DMS153 treated with DMSO at 0.1 percent for 48 hours (cell line): Measurements from ENCODE around the gene S1PR3.

ENCODE experiments used
- DNase-seq: peaks from one replicate; lab custom pipeline; 2025; ENCODE audit not compliant: unreplicated experiment; lab: John Stamatoyannopoulos, UW

S1PR3 gene

GRCh38 chr9:89008055-89008743, 16.9 kb downstream of the S1PR3 start:
- DNase-seq: no peak

GRCh38 chr9:89008744-89009545, 17.7 kb downstream of the S1PR3 start:
- DNase-seq: no peak

GRCh38 chr9:89009546-89009840, 18.2 kb downstream of the S1PR3 start:
- DNase-seq: no peak

- no peak for DNase-seq
Observed at GRCh38 chr9:89010056-89010455, 18.8 kb downstream of the S1PR3 start.

GRCh38 chr9:89010526-89011111, 19.4 kb downstream of the S1PR3 start:
- no peak for DNase-seq

GRCh38 chr9:89011683-89012082, 20.4 kb downstream of the S1PR3 start:
- DNase-seq: no peak

- no peak for DNase-seq
Observed at GRCh38 chr9:89012294-89013042, 21.2 kb downstream of the S1PR3 start.

- DNase-seq: no peak
Observed at GRCh38 chr9:89013660-89014059, 22.4 kb downstream of the S1PR3 start.

GRCh38 chr9:89014153-89014552, 22.9 kb downstream of the S1PR3 start:
- no peak for DNase-seq

- DNase-seq: no peak
Observed at GRCh38 chr9:89015336-89015735, 24.1 kb downstream of the S1PR3 start.

- DNase-seq: no peak
Observed at GRCh38 chr9:89020754-89021153, 29.5 kb downstream of the S1PR3 start.

- no peak for DNase-seq
Observed at GRCh38 chr9:89021154-89021803, 30.0 kb downstream of the S1PR3 start.

GRCh38 chr9:89022001-89022759, 30.9 kb downstream of the S1PR3 start:
- DNase-seq: no peak

GRCh38 chr9:89022902-89023301, 31.6 kb downstream of the S1PR3 start:
- no peak for DNase-seq

GRCh38 chr9:89023740-89024139, 32.5 kb downstream of the S1PR3 start:
- DNase-seq: no peak

GRCh38 chr9:89024727-89025126, 33.5 kb downstream of the S1PR3 start:
- DNase-seq: no peak

- DNase-seq: no peak
Observed at GRCh38 chr9:89025553-89025952, 34.3 kb downstream of the S1PR3 start.

GRCh38 chr9:89026876-89027275, 35.6 kb downstream of the S1PR3 start:
- DNase-seq: no peak

GRCh38 chr9:89029788-89030187, 38.5 kb downstream of the S1PR3 start:
- no peak for DNase-seq

GRCh38 chr9:89032173-89032572, 40.9 kb downstream of the S1PR3 start:
- DNase-seq: no peak
